K562 (cell line): ENCODE measurements around the gene BNC2. TPM values are rescaled to one million over a fixed set of nuclear protein-coding genes. Genes with fewer than 3 reads are reported as not detected.

Experiments
- ATAC-seq: fragments of 200-7000 bp; cut with Tn5 transposase; 3 replicates; pipeline ENCODE4 v1.9.1; 2020; ENCODE audit warnings: moderate library complexity
- BruUV-seq: library from RNA; stranded (reverse); fragments of 400-500 nt; replicated peaks from 2 replicates; lab custom pipeline; 2021; lab: Mats Ljungman, UMichigan
- CTCF ChIA-PET: fragments of 300-600 bp; formaldehyde crosslinking; extraction: SDS; loops from one replicate; lab custom pipeline; 2021; ENCODE audit warnings: low intra/inter-chr PET ratio; lab: Yijun Ruan, JAX
- POLR2A ChIA-PET: fragments of 300-600, 350-650 bp; sonication (Branson Sonifier 250); formaldehyde crosslinking; extraction: SDS; loops from one replicate; lab custom pipeline; 2021; ENCODE audit warnings: antibody characterized with exemption, inconsistent platforms; lab: Yijun Ruan, JAX
- DNase-seq, 4 experiments: peaks; one replicate each; pipeline versions ENCODE4 v3.0.0 to v3.0.0-alpha.2; 2011 to 2018; ENCODE audit warnings: low spot score in 3 of 4, mixed read lengths in 3 of 4; ENCODE audit errors: extremely low read depth in 1 of 4
- FAIRE-seq: peaks from 2 replicates; lab custom pipeline; 2011; peaks lifted over from hg19 to GRCh38; lab: Jason Lieb, UNC
- H2AFZ ChIP-seq: 2 replicates; pipeline ENCODE4 v1.6.0; 2011; ENCODE audit warnings: low read depth, low read length, control low read depth, inconsistent platforms
- H3K27ac ChIP-seq: fragments of 200-600 bp; 3 replicates; pipeline ENCODE4 v1.8.0; 2011; ENCODE audit warnings: low read depth, mild to moderate bottlenecking, control low read depth, inconsistent platforms, low read length, moderate library complexity, mixed read lengths; ENCODE audit errors: extremely low read depth
- H3K27me3 ChIP-seq, 2 experiments: fragments of 300-600 bp in 1 of 2; 2 replicates in 1 of 2; 3 replicates in 1 of 2; pipeline versions ENCODE4 v1.6.0 to v1.8.0; 2011; ENCODE audit warnings: inconsistent platforms in 2 of 2, low read length in 2 of 2, mild to moderate bottlenecking in 1 of 2, mixed read lengths in 1 of 2, moderate library complexity in 1 of 2; ENCODE audit not compliant: control insufficient read depth in 2 of 2, insufficient read depth in 2 of 2
- H3K36me3 ChIP-seq: fragments of 300-600 bp; 3 replicates; pipeline ENCODE4 v1.8.0; 2011; ENCODE audit warnings: mild to moderate bottlenecking, low read length, inconsistent platforms; ENCODE audit not compliant: control insufficient read depth, insufficient read depth
- H3K4me1 ChIP-seq, 2 experiments: fragments of 200-600 bp in 1 of 2; replicated peaks in 1 of 2; 2 replicates in 1 of 2; 3 replicates in 1 of 2; pipeline versions ENCODE4 v1.5.1 to v1.8.0; 2011; ENCODE audit warnings: inconsistent platforms in 2 of 2, low read length in 2 of 2, mild to moderate bottlenecking in 1 of 2, mixed read lengths in 1 of 2, moderate library complexity in 1 of 2; ENCODE audit not compliant: control insufficient read depth in 2 of 2, insufficient read depth in 2 of 2
- H3K4me2 ChIP-seq: 2 replicates; pipeline ENCODE4 v1.6.1; 2011; ENCODE audit warnings: low read length, control low read depth, inconsistent platforms, mixed read lengths; ENCODE audit not compliant: insufficient read depth
- H3K4me3 ChIP-seq: fragments of 200-600 bp; sonication (generic), shearing (Covaris generic); 2 replicates; pipeline ENCODE4 v1.5.1; 2016; ENCODE audit warnings: control low read depth, inconsistent platforms
- H3K79me2 ChIP-seq: fragments of 200-600 bp; 3 replicates; pipeline ENCODE4 v1.8.0; 2011; ENCODE audit warnings: low read length, inconsistent platforms; ENCODE audit not compliant: control insufficient read depth, insufficient read depth
- H3K9ac ChIP-seq, 2 experiments: 2 replicates each; pipeline versions ENCODE4 v1.6.0 to v1.6.1; 2011; ENCODE audit warnings: low read depth in 2 of 2, low read length in 2 of 2, control low read depth in 1 of 2, inconsistent platforms in 1 of 2, mild to moderate bottlenecking in 1 of 2, mixed read lengths in 1 of 2; ENCODE audit not compliant: insufficient read depth in 1 of 2
- H3K9me1 ChIP-seq: one replicate; pipeline ENCODE4 v1.6.0; 2011; ENCODE audit warnings: inconsistent platforms, mild to moderate bottlenecking, low read length, moderate library complexity; ENCODE audit not compliant: control insufficient read depth, insufficient read depth
- H3K9me3 ChIP-seq: replicated peaks from 2 replicates; pipeline ENCODE4 v1.5.1; 2011; ENCODE audit warnings: low read depth, low read length, inconsistent platforms; ENCODE audit not compliant: control insufficient read depth, insufficient read depth
- H4K20me1 ChIP-seq: replicated peaks from 2 replicates; pipeline ENCODE4 v1.6.1; 2011; ENCODE audit warnings: low read length, inconsistent platforms, mixed read lengths; ENCODE audit not compliant: control insufficient read depth, insufficient read depth
- BRD9 ChIP-seq: fragments of 450-650 bp; IDR thresholded peaks from 2 replicates; pipeline ENCODE4 v1.6.1; 2018; ENCODE audit warnings: low read depth; ENCODE audit not compliant: partially characterized antibody
- DDX20 ChIP-seq: fragments of 450-650 bp; IDR thresholded peaks from 2 replicates; pipeline ENCODE4 v1.6.1; 2016; ENCODE audit warnings: missing genetic modification characterization, low read depth, mild to moderate bottlenecking, missing compliant biosample characterization, moderate library complexity
- ELF2 ChIP-seq: fragments of 250-450 bp; sonication (Bioruptor Pico); IDR thresholded peaks from 2 replicates; pipeline ENCODE4 v1.5.0; 2021; ENCODE audit warnings: mild to moderate bottlenecking
- ESRRA ChIP-seq: fragments of 450-650 bp; IDR thresholded peaks from 2 replicates; pipeline ENCODE4 v1.6.1; 2014; ENCODE audit warnings: low read depth, mild to moderate bottlenecking, moderate library complexity, borderline replicate concordance
- FOXA1 ChIP-seq: fragments of 450-650 bp; IDR thresholded peaks from 2 replicates; pipeline ENCODE4 v1.6.1; 2016; ENCODE audit warnings: mild to moderate bottlenecking, borderline replicate concordance
- FOXK1 ChIP-seq: sonication (generic); formaldehyde crosslinking; IDR thresholded peaks from 2 replicates; pipeline ENCODE4 v1.8.0; 2022; ENCODE audit warnings: missing genetic modification reagents, mild to moderate bottlenecking, borderline replicate concordance
- GABPB2 ChIP-seq: fragments of 250-450 bp; sonication (Bioruptor Pico); conservative IDR thresholded peaks from 2 replicates; pipeline ENCODE4 v1.5.1; 2021; ENCODE audit warnings: mild to moderate bottlenecking
- HES1 ChIP-seq: fragments of 450-650 bp; IDR thresholded peaks from 2 replicates; pipeline ENCODE4 v1.6.1; 2016; ENCODE audit warnings: low read depth, mild to moderate bottlenecking, moderate library complexity
- HNRNPK ChIP-seq: fragments of 200-400 bp; formaldehyde crosslinking; IDR thresholded peaks from one replicate; pipeline ENCODE4 v1.6.1; 2018; ENCODE audit warnings: mild to moderate bottlenecking, low read depth, low read length; ENCODE audit not compliant: poor library complexity, severe bottlenecking
- KDM4B ChIP-seq, 2 experiments: fragments of 450-650 bp in 1 of 2; sonication (generic) in 1 of 2; IDR thresholded peaks; 2 replicates each; pipeline ENCODE4 v1.6.1; 2016 to 2017; ENCODE audit warnings: borderline replicate concordance in 2 of 2, antibody characterized with exemption in 1 of 2, low read depth in 1 of 2, mild to moderate bottlenecking in 1 of 2
- NUFIP1 ChIP-seq: fragments of 450-650 bp; IDR thresholded peaks from 2 replicates; pipeline ENCODE4 v1.6.1; 2018; ENCODE audit not compliant: partially characterized antibody
- PHF20 ChIP-seq: fragments of 450-650 bp; IDR thresholded peaks from 2 replicates; pipeline ENCODE4 v1.6.1; 2018; ENCODE audit not compliant: partially characterized antibody
- SMAD3 ChIP-seq: fragments of 450-650 bp; formaldehyde crosslinking; conservative IDR thresholded peaks from 2 replicates; pipeline ENCODE4 v1.4.0; 2020; ENCODE audit warnings: mild to moderate bottlenecking
- TEAD4 ChIP-seq, 2 experiments: sonication (generic) in 1 of 2; formaldehyde crosslinking in 1 of 2; IDR thresholded peaks; 2 replicates each; pipeline versions ENCODE4 v1.6.1 to v1.8.0; 2012 to 2022; ENCODE audit warnings: borderline replicate concordance in 1 of 2, inconsistent platforms in 1 of 2, low read length in 1 of 2, mild to moderate bottlenecking in 1 of 2, missing genetic modification reagents in 1 of 2
- ZFP1 ChIP-seq: fragments of 450-650 bp; formaldehyde crosslinking; IDR thresholded peaks from 2 replicates; pipeline ENCODE4 v1.4.0; 2020; ENCODE audit warnings: mild to moderate bottlenecking, mixed read lengths
- ZFPM2 ChIP-seq: fragments of 250-450 bp; sonication (Bioruptor Pico); IDR thresholded peaks from 2 replicates; pipeline ENCODE4 v1.5.1; 2022; ENCODE audit warnings: mild to moderate bottlenecking
- ZNF717 ChIP-seq: fragments of 250-450 bp; sonication (Bioruptor Pico); IDR thresholded peaks from 2 replicates; pipeline ENCODE4 v1.5.0; 2021
- ZNF75A ChIP-seq: fragments of 450-650 bp; formaldehyde crosslinking; IDR thresholded peaks from 2 replicates; pipeline ENCODE4 v1.4.0; 2020; ENCODE audit warnings: mild to moderate bottlenecking
- WGBS: fragments of 100-300 bp; shearing (Covaris generic); methylation state at CpG from one replicate; pipeline ENCODE4 v1.1.6; 2016; ENCODE audit warnings: low coverage, mixed read lengths; ENCODE audit not compliant: insufficient coverage; ENCODE audit errors: missing lambda C conversion rate; 5-methylcytosine and 5-hydroxymethylcytosine counted together
- in situ Hi-C: fragments of 300-500 bp; cut with MboI; formaldehyde crosslinking; loops from 4 replicates; pipeline ENCODE4 v1.15.0; 2018; ENCODE audit warnings: inconsistent platforms, mixed read lengths
- intact Hi-C: fragments of 100-400 bp; cut with micrococcal nuclease; formaldehyde crosslinking; loops from 2 replicates; pipeline ENCODE4 v1.14.2; 2022
- polyA plus RNA-seq, 8 experiments: library from polyadenylated mRNA; depleted of rRNA in 4 of 8; stranded (reverse) in 5 of 8; unstranded in 3 of 8; fragments of >200 nt; fragmentation: Nextera tagmentation in 2 of 8; fragmentation: Illumina TruSeq in 1 of 8; extraction: Ambion mirVana in 2 of 8; extraction: Trizol in 1 of 8; gene quantifications; 2 replicates each; pipeline versions ENCODE4 v1.2.1 to v1.2.3, GENCODE V29; 2011 to 2014; ENCODE audit warnings: inconsistent platforms in 1 of 8, missing spikeins in 1 of 8
- total RNA-seq, 7 experiments: library from RNA; depleted of rRNA in 6 of 7; stranded (reverse); fragments of >200 nt in 6 of 7; fragmentation: Illumina TruSeq in 2 of 7; extraction: Trizol in 2 of 7; gene quantifications; 2 replicates each; pipeline versions ENCODE4 v1.2.1 to v1.2.3, GENCODE V29; 2011 to 2021; ENCODE audit warnings: low replicate concordance in 1 of 7

Gene BNC2
- total and polyA plus RNA-seq, 9 of the 15 experiments (the other 6 are each of a cell fraction or from before 2014, with no cell fraction given): not detected

DNA sequence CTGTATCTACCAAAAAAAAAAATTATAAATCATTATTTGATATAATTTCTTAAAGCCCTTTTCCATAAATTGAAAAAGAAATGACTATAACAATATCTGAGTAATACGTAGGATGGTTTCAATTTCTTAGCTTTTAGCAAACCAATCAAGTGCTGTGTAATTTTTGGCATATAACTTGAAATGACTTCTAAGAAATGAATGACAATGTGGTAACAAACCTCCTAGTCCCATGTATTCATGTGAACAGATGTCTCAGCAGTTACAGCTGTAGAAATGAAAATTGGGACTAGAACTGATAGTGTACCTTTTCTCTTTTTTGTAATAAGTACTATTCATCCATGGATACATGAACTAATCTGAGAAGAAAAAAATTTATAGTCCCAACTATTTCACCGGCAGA lies 307.0 kb downstream of the BNC2 start:
- intact Hi-C loops (no loop called here), in situ Hi-C loops (no loop called here)
- ChIA-PET POLR2A (no interaction called here), CTCF (no interaction called here)
- no peak for DNase-seq
- BruUV-seq: no TSS peak
- Histone ChIP-seq H3K4me2 (no peak overlapping the region), H3K79me2 (no peaks in the 10 kb centered on the region), H3K27ac (no peak overlapping the region), H3K36me3 (no peaks in the 10 kb centered on the region), H3K9me1 (no peaks in the 10 kb centered on the region), H3K4me1 (no peaks in the 10 kb centered on the region), H2AFZ (no peak overlapping the region), H4K20me1 (no peaks in the 10 kb centered on the region), H3K27me3 (no peaks in the 10 kb centered on the region), H3K9ac (no peak overlapping the region), H3K4me3 (no peak overlapping the region), H3K9me3 (no peaks in the 10 kb centered on the region; the same call in 1 of the 2 replicates)
- TF ChIP-seq KDM4B (IDR thresholded peaks at IDR 0.05; ENCODE audit: borderline replicate concordance in 2 of 2, low read depth in 1 of 2) (no peak), GABPB2 (no peak), BRD9 (no peak), ZFPM2 (CRISPR knock-in tag) (no peak), ZNF717 (CRISPR knock-in tag) (no peak), FOXA1 (no peak), ELF2 (CRISPR knock-in tag) (no peak), DDX20 (tag) (no peak), TEAD4 (IDR thresholded peaks at IDR 0.05; ENCODE audit: low read length) (no peak), TEAD4 (CRISPR knock-in tag; IDR thresholded peaks at IDR 0.05; ENCODE audit: borderline replicate concordance) (no peak), ZFP1 (CRISPR knock-in tag) (no peak), FOXK1 (CRISPR knock-in tag) (no peak), ESRRA (no peak), NUFIP1 (no peak), SMAD3 (CRISPR knock-in tag) (no peak), HNRNPK (no peak), HES1 (no peak), PHF20 (no peak), ZNF75A (no peak)
- ATAC-seq: no peak
- no peak for FAIRE-seq
- WGBS: 14% methylated on average over 2 of the region's 2 CpGs
